SU-DHL-6 (cell line): ENCODE data around the gene ATIC.

Experiments
- CTCF ChIP-seq: fragments of 200-600 bp; sonication (generic); IDR thresholded peaks from one replicate; pipeline ENCODE4 v1.5.1; 2017; ENCODE audit warnings: antibody characterized with exemption, mild to moderate bottlenecking, low read length, moderate library complexity; ENCODE audit not compliant: insufficient read depth, poor library complexity, severe bottlenecking
- EZH2phosphoT487 ChIP-seq: fragments of 200-600 bp; sonication (generic), shearing (Covaris generic); conservative IDR thresholded peaks from 2 replicates; pipeline ENCODE4 v1.6.1; 2018; ENCODE audit warnings: mild to moderate bottlenecking, antibody characterized with exemption, low read length, moderate library complexity, mixed read lengths

GRCh38 chr2:215395687-215396460, 84.0 kb downstream of the ATIC start:
- no peak for TF ChIP-seq CTCF
- no peak for TF ChIP-seq EZH2phosphoT487
